ENCODE results near the gene DRAM1. TPM values are rescaled to one million over a fixed set of nuclear protein-coding genes. Genes with fewer than 3 reads are reported as not detected.

The DRAM1 gene
- total RNA-seq, 3 donors from 2014 or later (not counting 1 experiment from before 2014, with no cell fraction given) = 9.8 to 10.5 (median 10.0) TPM

DNA sequence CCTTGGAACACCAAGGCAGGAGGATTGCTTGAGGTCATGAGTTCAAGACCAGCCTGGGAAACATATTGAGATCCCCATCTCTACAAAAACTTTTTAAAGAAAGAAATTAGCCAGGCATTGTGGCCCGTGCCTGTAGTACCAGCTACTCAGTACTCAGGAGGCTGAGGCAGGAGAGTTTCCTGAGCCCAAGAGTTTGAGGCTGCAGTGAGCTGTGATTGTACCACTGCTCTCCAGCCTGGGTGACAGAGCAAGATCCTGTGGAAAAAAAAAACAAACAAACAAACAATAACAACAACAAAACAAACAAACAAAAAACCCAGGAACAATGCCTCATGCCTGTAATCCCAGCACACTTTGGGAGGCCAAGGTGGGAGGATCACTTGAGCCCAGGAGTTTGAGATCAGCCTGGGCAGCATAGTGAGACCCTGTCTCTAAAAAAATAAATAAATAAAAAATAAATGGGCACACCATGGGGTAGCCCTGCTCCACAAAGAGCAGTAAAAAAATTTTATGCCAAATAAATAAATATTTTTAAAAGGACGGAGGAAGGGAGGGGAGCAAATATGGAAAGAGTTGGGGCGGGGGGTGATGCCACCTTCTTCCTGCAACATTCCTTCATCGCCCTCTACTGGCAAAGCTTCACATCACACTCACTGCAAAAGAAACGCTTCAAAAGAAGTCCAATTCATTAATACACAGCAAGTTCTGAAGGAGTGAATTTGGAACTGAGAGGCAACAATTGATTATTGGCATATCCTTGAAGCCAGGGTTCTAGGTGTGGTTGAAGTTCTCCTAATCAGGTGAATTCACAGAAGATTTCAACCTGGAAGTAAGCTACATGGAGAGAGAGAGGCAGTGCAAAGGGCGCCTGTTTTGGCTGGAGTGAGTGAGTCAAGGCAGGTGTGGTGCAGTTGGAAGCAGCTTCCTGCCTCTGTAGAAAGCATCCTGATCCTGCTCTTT lies 37.8 kb upstream of the DRAM1 start:
- intact Hi-C loops (cut with micrococcal nuclease) = loop anchor here (1.0 kb wide), 1 partner anchor 66 kb away; no protein-coding TSS in a partner anchor
- no peaks in the 10 kb centered on the region for H3K27me3 ChIP-seq (ENCODE audit: control insufficient read depth, insufficient read depth, low read length)
- ATAC-seq (peak; percentile 83 to 93 (median 89)), DNase-seq (peak; percentile 56 to 89)
- no peaks in the 10 kb centered on the region for H3K36me3 ChIP-seq (ENCODE audit: control insufficient read depth, insufficient read depth, low read length)
- Mint-ChIP-seq H3K9me3 (no peaks in the 10 kb centered on the region), H3K27me3 (ENCODE audit: low read depth in 2 of 2) (no peaks in the 10 kb centered on the region), H3K4me1 (peaks cover 9% of the 10 kb centered on the region in 2 donors), H3K36me3 (no peaks in the 10 kb centered on the region), H3K4me3 (no peak overlapping the region), H3K27ac (peak overlapping the region; percentile 5 to 78)
- no peak overlapping the region for H3K27ac ChIP-seq (ENCODE audit: low read length)
- H3K9me3 ChIP-seq (ENCODE audit: control insufficient read depth, insufficient read depth, low read length) = no peaks in the 10 kb centered on the region
- H3K4me1 ChIP-seq (ENCODE audit: control insufficient read depth, insufficient read depth, low read length) = peaks cover 14% of the 10 kb centered on the region
- 95% methylated on average over 2 of the region's 6 CpGs for WGBS (ENCODE audit: insufficient coverage)
- TF ChIP-seq, protein P1, sequence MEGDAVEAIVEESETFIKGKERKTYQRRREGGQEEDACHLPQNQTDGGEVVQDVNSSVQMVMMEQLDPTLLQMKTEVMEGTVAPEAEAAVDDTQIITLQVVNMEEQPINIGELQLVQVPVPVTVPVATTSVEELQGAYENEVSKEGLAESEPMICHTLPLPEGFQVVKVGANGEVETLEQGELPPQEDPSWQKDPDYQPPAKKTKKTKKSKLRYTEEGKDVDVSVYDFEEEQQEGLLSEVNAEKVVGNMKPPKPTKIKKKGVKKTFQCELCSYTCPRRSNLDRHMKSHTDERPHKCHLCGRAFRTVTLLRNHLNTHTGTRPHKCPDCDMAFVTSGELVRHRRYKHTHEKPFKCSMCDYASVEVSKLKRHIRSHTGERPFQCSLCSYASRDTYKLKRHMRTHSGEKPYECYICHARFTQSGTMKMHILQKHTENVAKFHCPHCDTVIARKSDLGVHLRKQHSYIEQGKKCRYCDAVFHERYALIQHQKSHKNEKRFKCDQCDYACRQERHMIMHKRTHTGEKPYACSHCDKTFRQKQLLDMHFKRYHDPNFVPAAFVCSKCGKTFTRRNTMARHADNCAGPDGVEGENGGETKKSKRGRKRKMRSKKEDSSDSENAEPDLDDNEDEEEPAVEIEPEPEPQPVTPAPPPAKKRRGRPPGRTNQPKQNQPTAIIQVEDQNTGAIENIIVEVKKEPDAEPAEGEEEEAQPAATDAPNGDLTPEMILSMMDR (IDR thresholded peaks at IDR 0.05) = peak; percentile 97
- no peak overlapping the region for H3K4me3 ChIP-seq (ENCODE audit: low read length)

DNA sequence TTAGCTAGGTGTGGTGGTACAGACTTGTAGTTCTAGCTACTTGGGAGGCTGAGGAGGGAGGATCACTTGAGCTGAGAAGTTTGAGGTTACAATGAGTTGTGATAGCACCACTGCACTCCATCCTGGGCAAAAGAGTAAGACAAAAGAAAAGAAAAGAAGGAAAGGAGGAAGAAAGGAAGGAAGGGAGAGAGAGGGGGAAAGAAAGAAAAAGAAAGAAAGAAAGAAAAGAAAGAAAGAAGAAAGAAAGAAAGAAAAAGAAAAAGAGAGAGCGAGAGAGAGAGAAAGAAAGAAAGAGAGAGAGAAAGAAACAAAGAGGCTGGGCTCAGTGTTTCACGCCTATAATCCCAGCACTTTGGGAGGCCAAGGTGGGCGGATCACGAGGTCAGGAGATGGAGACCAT lies 36.3 kb upstream of the DRAM1 start:
- TF ChIP-seq, protein P1 (IDR thresholded peaks at IDR 0.05) = no peak
- H3K4me1 Mint-ChIP-seq = peaks cover 9% of the 10 kb centered on the region in 2 donors
- no peaks in the 10 kb centered on the region for H3K36me3 Mint-ChIP-seq
- H3K9me3 Mint-ChIP-seq = no peaks in the 10 kb centered on the region
- H3K4me3 Mint-ChIP-seq = no peak overlapping the region
- DNase-seq = no peak
- no peaks in the 10 kb centered on the region for H3K27me3 Mint-ChIP-seq (ENCODE audit: low read depth in 2 of 2)
- no peaks in the 10 kb centered on the region for H3K36me3 ChIP-seq (ENCODE audit: control insufficient read depth, insufficient read depth, low read length)
- H3K9me3 ChIP-seq (ENCODE audit: control insufficient read depth, insufficient read depth, low read length) = no peaks in the 10 kb centered on the region
- H3K27ac Mint-ChIP-seq = no peak overlapping the region
- intact Hi-C loops (cut with micrococcal nuclease) = no loop called here
- H3K27me3 ChIP-seq (ENCODE audit: control insufficient read depth, insufficient read depth, low read length) = no peaks in the 10 kb centered on the region
- no peak for ATAC-seq
- H3K4me1 ChIP-seq (ENCODE audit: control insufficient read depth, insufficient read depth, low read length) = peaks cover 14% of the 10 kb centered on the region
- 94% methylated on average over 4 of the region's 4 CpGs for WGBS (ENCODE audit: insufficient coverage)
- H3K27ac ChIP-seq (ENCODE audit: low read length) = no peak overlapping the region
- no peak overlapping the region for H3K4me3 ChIP-seq (ENCODE audit: low read length)

DNA sequence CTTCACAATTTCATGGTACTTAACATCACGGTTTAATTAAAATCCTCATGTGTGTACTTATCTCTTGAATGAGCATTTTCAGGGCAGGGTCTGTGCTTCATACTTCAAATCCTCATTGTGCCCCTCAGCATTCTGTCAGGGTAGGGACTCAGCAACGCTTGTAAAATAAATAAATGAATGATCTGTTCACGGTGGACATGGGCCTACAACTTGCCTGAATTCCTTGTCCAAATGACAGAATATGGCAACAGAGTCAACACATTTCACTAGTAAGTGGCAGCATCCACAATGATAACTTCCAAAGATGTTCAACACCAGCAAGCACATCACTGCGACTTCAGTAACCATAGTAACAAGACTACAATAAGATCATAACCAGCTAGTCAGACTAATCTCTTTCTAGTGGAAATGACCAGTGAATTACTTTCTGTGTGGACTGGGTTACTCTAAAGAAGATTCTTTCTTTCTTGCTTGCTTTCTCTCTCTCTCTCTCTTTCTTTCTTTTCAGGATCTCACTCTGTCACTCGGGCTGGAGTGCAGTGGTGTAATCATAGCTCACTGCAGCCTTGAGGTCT lies 32.2 kb upstream of the DRAM1 start:
- Mint-ChIP-seq H3K27me3 (ENCODE audit: low read depth in 2 of 2) (no peaks in the 10 kb centered on the region), H3K4me1 (no peaks in the 10 kb centered on the region), H3K4me3 (no peak overlapping the region), H3K9me3 (no peaks in the 10 kb centered on the region), H3K27ac (no peak overlapping the region), H3K36me3 (no peaks in the 10 kb centered on the region)
- 93% methylated on average over 5 of the region's 5 CpGs for WGBS (ENCODE audit: insufficient coverage)
- Histone ChIP-seq H3K4me1 (ENCODE audit: control insufficient read depth, insufficient read depth, low read length) (no peaks in the 10 kb centered on the region), H3K4me3 (ENCODE audit: low read length) (no peak overlapping the region), H3K27me3 (ENCODE audit: control insufficient read depth, insufficient read depth, low read length) (no peaks in the 10 kb centered on the region), H3K36me3 (ENCODE audit: control insufficient read depth, insufficient read depth, low read length) (no peaks in the 10 kb centered on the region), H3K27ac (ENCODE audit: low read length) (no peak overlapping the region), H3K9me3 (ENCODE audit: control insufficient read depth, insufficient read depth, low read length) (no peaks in the 10 kb centered on the region)
- DNase-seq (no peak), ATAC-seq (no peak)
- intact Hi-C loops (cut with micrococcal nuclease) = no loop called here
- TF ChIP-seq, protein P1 (IDR thresholded peaks at IDR 0.05) = no peak
